Neural cell (in vitro differentiated cells): ENCODE results near the gene KYNU. TPM values are rescaled to one million over a fixed set of nuclear protein-coding genes. Genes with fewer than 3 reads are reported as not detected.

ENCODE experiments used
- H2AFZ ChIP-seq: fragments of 200-600, 300-800 bp; sonication (generic), shearing (Covaris generic); 2 replicates; pipeline ENCODE4 v1.6.0; 2014; ENCODE audit warnings: low read depth, mild to moderate bottlenecking, antibody characterized with exemption, low read length, moderate library complexity
- H3F3A ChIP-seq: fragments of 200-600 bp; shearing (Covaris generic); 2 replicates; pipeline ENCODE4 v1.6.1; 2016; ENCODE audit warnings: mild to moderate bottlenecking, moderate library complexity, mixed read lengths, antibody characterized with exemption, low read length; ENCODE audit not compliant: insufficient read depth, poor library complexity, severe bottlenecking
- H3K27ac ChIP-seq: fragments of 200-600, 300-800 bp; sonication (generic), shearing (Covaris generic); 2 replicates; pipeline ENCODE4 v1.5.1; 2014; ENCODE audit warnings: mild to moderate bottlenecking, low read length, moderate library complexity
- H3K27me3 ChIP-seq: fragments of 300-800, 200-600 bp; sonication (generic), shearing (Covaris generic); 2 replicates; pipeline ENCODE4 v1.6.0; 2014; ENCODE audit warnings: mild to moderate bottlenecking, low read depth, low read length, moderate library complexity; ENCODE audit not compliant: insufficient read depth
- H3K36me3 ChIP-seq: fragments of 300-800, 200-600 bp; sonication (generic), shearing (Covaris generic); 2 replicates; pipeline ENCODE4 v1.5.1; 2014; ENCODE audit warnings: mild to moderate bottlenecking, antibody characterized with exemption, low read length, moderate library complexity; ENCODE audit not compliant: insufficient read depth
- H3K4me2 ChIP-seq: fragments of 300-800, 200-600 bp; sonication (generic), shearing (Covaris generic); 2 replicates; pipeline ENCODE4 v1.6.0; 2014; ENCODE audit warnings: mild to moderate bottlenecking, low read length
- H3K4me3 ChIP-seq: fragments of 300-800, 200-600 bp; sonication (generic), shearing (Covaris generic); 2 replicates; pipeline ENCODE4 v1.5.1; 2014; ENCODE audit warnings: mild to moderate bottlenecking, low read length, moderate library complexity
- H3K79me2 ChIP-seq: fragments of 200-600 bp; shearing (Covaris generic); replicated peaks from 2 replicates; pipeline ENCODE4 v1.6.0; 2014; ENCODE audit warnings: mild to moderate bottlenecking, low read length, moderate library complexity; ENCODE audit not compliant: insufficient read depth
- H3K9ac ChIP-seq: fragments of 300-800, 200-600 bp; sonication (generic), shearing (Covaris generic); 2 replicates; pipeline ENCODE4 v1.6.1; 2016; ENCODE audit warnings: mild to moderate bottlenecking, low read length, mixed read lengths
- H3K9me2 ChIP-seq: fragments of 200-600 bp; shearing (Covaris generic); 2 replicates; pipeline ENCODE4 v1.6.1; 2016; ENCODE audit warnings: mild to moderate bottlenecking, low read length, mixed read lengths; ENCODE audit not compliant: insufficient read depth
- H3K9me3 ChIP-seq: fragments of 200-600, 300-800 bp; sonication (generic), shearing (Covaris generic); 2 replicates; pipeline ENCODE4 v1.6.1; 2016; ENCODE audit warnings: mild to moderate bottlenecking, mixed run types, low read length, moderate library complexity, mixed read lengths
- H4K20me1 ChIP-seq: fragments of 200-600 bp; shearing (Covaris generic); 2 replicates; pipeline ENCODE4 v1.6.1; 2016; ENCODE audit warnings: mild to moderate bottlenecking, mixed run types; ENCODE audit not compliant: insufficient read depth
- EP300 ChIP-seq: fragments of 450-650 bp; conservative IDR thresholded peaks from 2 replicates; pipeline ENCODE4 v1.6.1; 2014; ENCODE audit warnings: antibody characterized with exemption, mild to moderate bottlenecking, moderate library complexity; ENCODE audit not compliant: poor library complexity, severe bottlenecking
- EZH2 ChIP-seq: fragments of 200-600, 300-800 bp; shearing (Covaris generic), sonication (generic); IDR thresholded peaks from 2 replicates; pipeline ENCODE4 v1.6.1; 2014; ENCODE audit warnings: antibody characterized with exemption, low read length, borderline replicate concordance, mild to moderate bottlenecking; ENCODE audit not compliant: insufficient read depth, poor library complexity, severe bottlenecking
- MXI1 ChIP-seq: fragments of 450-650 bp; conservative IDR thresholded peaks from 2 replicates; pipeline ENCODE4 v1.6.1; 2014; ENCODE audit warnings: antibody characterized with exemption, mild to moderate bottlenecking; ENCODE audit not compliant: poor library complexity, severe bottlenecking
- POLR2AphosphoS5 ChIP-seq: IDR thresholded peaks from 2 replicates; pipeline ENCODE4 v1.6.1; 2012
- RAD21 ChIP-seq: fragments of 450-650 bp; conservative IDR thresholded peaks from 2 replicates; pipeline ENCODE4 v1.6.1; 2014; ENCODE audit warnings: antibody characterized with exemption, mild to moderate bottlenecking, moderate library complexity
- SMC3 ChIP-seq: fragments of 450-650 bp; conservative IDR thresholded peaks from 2 replicates; pipeline ENCODE4 v1.6.1; 2014; ENCODE audit warnings: antibody characterized with exemption, mild to moderate bottlenecking, moderate library complexity; ENCODE audit not compliant: poor library complexity
- TAF1 ChIP-seq: IDR thresholded peaks from 2 replicates; pipeline ENCODE4 v1.6.1; 2012; ENCODE audit warnings: low read depth
- polyA plus RNA-seq: library from polyadenylated mRNA; depleted of rRNA; stranded (reverse); fragments of >200 nt; gene quantifications from 2 replicates; pipeline ENCODE4 v1.2.3, GENCODE V29; 2014
- TF ChIP-seq, protein P1 (sequence below): IDR thresholded peaks from 2 replicates; pipeline ENCODE4 v1.6.1; 2012; ENCODE audit warnings: borderline replicate concordance
- TF ChIP-seq, protein P2 (sequence below): fragments of 450-650 bp; IDR thresholded peaks from 2 replicates; pipeline ENCODE4 v1.5.1; 2014; ENCODE audit warnings: antibody characterized with exemption, mild to moderate bottlenecking, moderate library complexity; ENCODE audit not compliant: poor library complexity, severe bottlenecking

Gene KYNU
- polyA plus RNA-seq, 1 donor from 2014 or later: 0.25 TPM

DNA sequence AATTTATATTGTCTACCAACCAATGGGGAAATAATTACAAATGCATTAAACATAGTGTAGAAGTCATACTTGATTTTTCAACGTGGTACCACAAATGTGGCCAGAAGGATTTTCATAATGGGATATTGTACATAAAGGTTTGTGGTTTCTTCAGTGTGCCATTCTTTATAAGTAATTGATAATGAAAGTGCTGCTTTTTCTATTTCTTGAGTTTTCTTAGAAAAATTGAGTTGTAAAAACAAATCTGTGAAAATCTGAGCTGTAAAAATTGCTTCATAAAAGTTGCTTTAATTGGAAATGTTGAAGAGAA lies 103.6 kb downstream of the KYNU start:
- Histone ChIP-seq H3K4me2 (no peak overlapping the region), H3K9me2 (no peaks in the 10 kb centered on the region), H3K9me3 (no peaks in the 10 kb centered on the region), H3K27ac (no peak overlapping the region), H4K20me1 (no peaks in the 10 kb centered on the region), H3K4me3 (no peak overlapping the region), H3K79me2 (no peaks in the 10 kb centered on the region), H2AFZ (no peak overlapping the region), H3F3A (no peaks in the 10 kb centered on the region), H3K36me3 (no peaks in the 10 kb centered on the region), H3K9ac (no peak overlapping the region), H3K27me3 (no peaks in the 10 kb centered on the region)
- TF ChIP-seq EP300 (no peak), TAF1 (no peak), EZH2 (no peak), POLR2AphosphoS5 (no peak), MXI1 (no peak), SMC3 (no peak), RAD21 (no peak)
- TF ChIP-seq, protein P1, sequence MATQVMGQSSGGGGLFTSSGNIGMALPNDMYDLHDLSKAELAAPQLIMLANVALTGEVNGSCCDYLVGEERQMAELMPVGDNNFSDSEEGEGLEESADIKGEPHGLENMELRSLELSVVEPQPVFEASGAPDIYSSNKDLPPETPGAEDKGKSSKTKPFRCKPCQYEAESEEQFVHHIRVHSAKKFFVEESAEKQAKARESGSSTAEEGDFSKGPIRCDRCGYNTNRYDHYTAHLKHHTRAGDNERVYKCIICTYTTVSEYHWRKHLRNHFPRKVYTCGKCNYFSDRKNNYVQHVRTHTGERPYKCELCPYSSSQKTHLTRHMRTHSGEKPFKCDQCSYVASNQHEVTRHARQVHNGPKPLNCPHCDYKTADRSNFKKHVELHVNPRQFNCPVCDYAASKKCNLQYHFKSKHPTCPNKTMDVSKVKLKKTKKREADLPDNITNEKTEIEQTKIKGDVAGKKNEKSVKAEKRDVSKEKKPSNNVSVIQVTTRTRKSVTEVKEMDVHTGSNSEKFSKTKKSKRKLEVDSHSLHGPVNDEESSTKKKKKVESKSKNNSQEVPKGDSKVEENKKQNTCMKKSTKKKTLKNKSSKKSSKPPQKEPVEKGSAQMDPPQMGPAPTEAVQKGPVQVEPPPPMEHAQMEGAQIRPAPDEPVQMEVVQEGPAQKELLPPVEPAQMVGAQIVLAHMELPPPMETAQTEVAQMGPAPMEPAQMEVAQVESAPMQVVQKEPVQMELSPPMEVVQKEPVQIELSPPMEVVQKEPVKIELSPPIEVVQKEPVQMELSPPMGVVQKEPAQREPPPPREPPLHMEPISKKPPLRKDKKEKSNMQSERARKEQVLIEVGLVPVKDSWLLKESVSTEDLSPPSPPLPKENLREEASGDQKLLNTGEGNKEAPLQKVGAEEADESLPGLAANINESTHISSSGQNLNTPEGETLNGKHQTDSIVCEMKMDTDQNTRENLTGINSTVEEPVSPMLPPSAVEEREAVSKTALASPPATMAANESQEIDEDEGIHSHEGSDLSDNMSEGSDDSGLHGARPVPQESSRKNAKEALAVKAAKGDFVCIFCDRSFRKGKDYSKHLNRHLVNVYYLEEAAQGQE: no peak
- TF ChIP-seq, protein P2, sequence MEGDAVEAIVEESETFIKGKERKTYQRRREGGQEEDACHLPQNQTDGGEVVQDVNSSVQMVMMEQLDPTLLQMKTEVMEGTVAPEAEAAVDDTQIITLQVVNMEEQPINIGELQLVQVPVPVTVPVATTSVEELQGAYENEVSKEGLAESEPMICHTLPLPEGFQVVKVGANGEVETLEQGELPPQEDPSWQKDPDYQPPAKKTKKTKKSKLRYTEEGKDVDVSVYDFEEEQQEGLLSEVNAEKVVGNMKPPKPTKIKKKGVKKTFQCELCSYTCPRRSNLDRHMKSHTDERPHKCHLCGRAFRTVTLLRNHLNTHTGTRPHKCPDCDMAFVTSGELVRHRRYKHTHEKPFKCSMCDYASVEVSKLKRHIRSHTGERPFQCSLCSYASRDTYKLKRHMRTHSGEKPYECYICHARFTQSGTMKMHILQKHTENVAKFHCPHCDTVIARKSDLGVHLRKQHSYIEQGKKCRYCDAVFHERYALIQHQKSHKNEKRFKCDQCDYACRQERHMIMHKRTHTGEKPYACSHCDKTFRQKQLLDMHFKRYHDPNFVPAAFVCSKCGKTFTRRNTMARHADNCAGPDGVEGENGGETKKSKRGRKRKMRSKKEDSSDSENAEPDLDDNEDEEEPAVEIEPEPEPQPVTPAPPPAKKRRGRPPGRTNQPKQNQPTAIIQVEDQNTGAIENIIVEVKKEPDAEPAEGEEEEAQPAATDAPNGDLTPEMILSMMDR: no peak

DNA sequence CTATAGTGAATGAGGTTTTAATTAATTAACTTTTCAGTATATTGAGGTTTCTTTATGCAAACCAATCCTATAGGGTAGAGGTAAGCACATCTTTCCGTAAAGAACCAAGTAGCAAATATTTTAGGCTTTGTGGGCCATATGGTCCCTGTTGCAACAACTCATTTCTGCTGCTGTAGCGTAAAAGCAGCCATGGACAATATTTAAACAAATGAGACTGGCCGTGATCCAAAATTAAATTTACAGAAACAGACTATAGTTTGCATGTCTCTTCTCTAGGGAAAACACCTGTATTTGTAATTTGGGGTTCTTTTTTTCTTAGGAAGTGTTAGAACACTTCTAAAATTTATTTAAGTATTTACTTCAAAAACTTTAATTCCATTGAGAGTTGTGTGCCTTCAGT lies 104.3 kb downstream of the KYNU start:
- TF ChIP-seq SMC3 (no peak), RAD21 (no peak)
- TF ChIP-seq, protein P1: no peak

More for the DNA sequence above, 104.3 kb downstream of the KYNU start:
- Histone ChIP-seq H4K20me1 (no peaks in the 10 kb centered on the region), H3K27me3 (no peaks in the 10 kb centered on the region), H3K27ac (no peak overlapping the region), H3K4me3 (no peak overlapping the region), H3K36me3 (no peaks in the 10 kb centered on the region), H3K9ac (no peak overlapping the region), H2AFZ (no peak overlapping the region), H3K4me2 (no peak overlapping the region), H3K9me2 (no peaks in the 10 kb centered on the region), H3F3A (no peaks in the 10 kb centered on the region), H3K9me3 (no peaks in the 10 kb centered on the region), H3K79me2 (no peaks in the 10 kb centered on the region)
